Mucosa of rectum (tissue), 2 donors: ENCODE data around the gene CRB2.

Source experiments
- H3K27ac ChIP-seq, 2 donors: one replicate each; pipeline ENCODE4 v1.7.0; 2013; ENCODE audit warnings: inconsistent platforms in 2 of 2, low read depth in 2 of 2, low read length in 2 of 2
- H3K27me3 ChIP-seq, 2 donors: one replicate each; pipeline ENCODE4 v1.7.0; 2013; ENCODE audit warnings: low read length in 2 of 2; ENCODE audit not compliant: control insufficient read depth in 2 of 2, insufficient read depth in 2 of 2
- H3K36me3 ChIP-seq, 2 donors: one replicate each; pipeline ENCODE4 v1.7.0; 2013; ENCODE audit warnings: low read length in 2 of 2; ENCODE audit not compliant: control insufficient read depth in 2 of 2, insufficient read depth in 2 of 2
- H3K4me1 ChIP-seq, 2 donors: one replicate each; pipeline ENCODE4 v1.7.0; 2013; ENCODE audit warnings: low read length in 2 of 2, mild to moderate bottlenecking in 1 of 2; ENCODE audit not compliant: control insufficient read depth in 2 of 2, insufficient read depth in 2 of 2
- H3K4me3 ChIP-seq, 2 donors: one replicate each; pipeline ENCODE4 v1.7.0; 2013; ENCODE audit warnings: low read length in 2 of 2
- H3K9ac ChIP-seq, 2 donors: one replicate each; pipeline ENCODE4 v1.7.0; 2013; ENCODE audit warnings: low read length in 2 of 2, low read depth in 1 of 2, mild to moderate bottlenecking in 1 of 2
- H3K9me3 ChIP-seq, 2 donors: one replicate each; pipeline ENCODE4 v1.7.0; 2013; ENCODE audit warnings: low read length in 2 of 2; ENCODE audit not compliant: control insufficient read depth in 2 of 2
- donor health status: healthy.
- donor health status: Normal muscosa, but diverticular disease.

The CRB2 gene

GRCh38 chr9:123401879-123402513 lies 46.0 kb downstream of the CRB2 start:
- Histone ChIP-seq H3K4me3 (no peak overlapping the region), H3K4me1 (no peaks in the 10 kb centered on the region)

GRCh38 chr9:123402981-123403509 lies 47.0 kb downstream of the CRB2 start:
- peaks cover 0 to 6% of the 10 kb centered on the region in 2 donors for H3K36me3 ChIP-seq
- no peaks in the 10 kb centered on the region for H3K9me3 ChIP-seq

More at GRCh38 chr9:123401879-123402513, 46.0 kb downstream of the CRB2 start:
- H3K9me3 ChIP-seq, result no peaks in the 10 kb centered on the region
- H3K27me3 ChIP-seq, result no peaks in the 10 kb centered on the region
- H3K27ac ChIP-seq, result no peak overlapping the region
- peaks cover 0 to 6% of the 10 kb centered on the region in 2 donors for H3K36me3 ChIP-seq
- no peak overlapping the region for H3K9ac ChIP-seq

GRCh38 chr9:123406016-123406415 lies 50.0 kb downstream of the CRB2 start:
- H3K27me3 ChIP-seq, result no peaks in the 10 kb centered on the region
- H3K9me3 ChIP-seq, result no peaks in the 10 kb centered on the region
- H3K4me3 ChIP-seq, result no peak overlapping the region
- peaks cover 0 to 3% of the 10 kb centered on the region in 2 donors for H3K36me3 ChIP-seq
- no peak overlapping the region for H3K27ac ChIP-seq
- H3K4me1 ChIP-seq, result no peaks in the 10 kb centered on the region
- H3K9ac ChIP-seq, result no peak overlapping the region

More at GRCh38 chr9:123402981-123403509, 47.0 kb downstream of the CRB2 start:
- Histone ChIP-seq H3K27ac (no peak overlapping the region), H3K9ac (no peak overlapping the region), H3K4me1 (no peaks in the 10 kb centered on the region), H3K4me3 (no peak overlapping the region), H3K27me3 (no peaks in the 10 kb centered on the region)

GRCh38 chr9:123406691-123407216 lies 50.8 kb downstream of the CRB2 start:
- H3K4me3 ChIP-seq, result no peak overlapping the region
- no peak overlapping the region for H3K9ac ChIP-seq
- no peaks in the 10 kb centered on the region for H3K27me3 ChIP-seq
- no peak overlapping the region for H3K27ac ChIP-seq
- H3K36me3 ChIP-seq, result peaks cover 0 to 8% of the 10 kb centered on the region in 2 donors
- H3K9me3 ChIP-seq, result no peaks in the 10 kb centered on the region
- no peaks in the 10 kb centered on the region for H3K4me1 ChIP-seq

DNA sequence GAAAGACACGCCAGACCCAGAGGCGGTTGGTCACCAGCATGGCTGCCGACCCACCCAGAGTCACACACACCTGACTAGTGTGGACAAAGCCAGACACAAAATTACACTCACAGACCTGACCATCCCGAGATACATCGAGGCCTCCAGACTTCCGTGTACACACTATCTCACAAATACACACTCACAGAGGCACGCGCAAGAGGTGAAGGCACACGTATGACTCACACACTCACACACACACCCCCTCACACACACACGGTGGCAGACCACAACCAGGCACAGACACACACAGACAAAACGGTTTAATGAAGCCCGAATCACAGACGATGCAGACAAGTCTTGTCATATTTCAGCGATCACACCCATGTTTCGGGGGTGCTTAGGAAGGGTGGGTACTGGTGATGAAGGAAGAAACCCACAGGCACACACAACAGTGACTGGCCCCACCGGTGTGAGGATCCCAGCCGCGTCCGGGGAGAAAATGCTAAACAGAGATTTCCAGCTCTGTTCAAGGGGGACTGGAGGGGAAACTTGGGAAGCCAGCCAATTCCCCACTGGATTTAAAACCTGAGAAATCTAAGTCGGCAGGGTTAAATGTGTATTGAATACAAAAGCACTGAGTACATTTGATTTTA lies 51.3 kb downstream of the CRB2 start:
- Histone ChIP-seq H3K4me1 (no peaks in the 10 kb centered on the region), H3K9ac (no peak overlapping the region), H3K36me3 (peaks cover 0 to 8% of the 10 kb centered on the region in 2 donors), H3K9me3 (no peaks in the 10 kb centered on the region), H3K27me3 (no peaks in the 10 kb centered on the region), H3K27ac (no peak overlapping the region), H3K4me3 (no peak overlapping the region)

GRCh38 chr9:123408313-123409262 lies 52.6 kb downstream of the CRB2 start:
- no peak overlapping the region for H3K9ac ChIP-seq
- no peaks in the 10 kb centered on the region for H3K27me3 ChIP-seq
- no peak overlapping the region for H3K27ac ChIP-seq
- no peak overlapping the region for H3K4me3 ChIP-seq
- H3K4me1 ChIP-seq, result no peaks in the 10 kb centered on the region
- H3K36me3 ChIP-seq, result peaks cover 0 to 5% of the 10 kb centered on the region in 2 donors
- no peaks in the 10 kb centered on the region for H3K9me3 ChIP-seq

DNA sequence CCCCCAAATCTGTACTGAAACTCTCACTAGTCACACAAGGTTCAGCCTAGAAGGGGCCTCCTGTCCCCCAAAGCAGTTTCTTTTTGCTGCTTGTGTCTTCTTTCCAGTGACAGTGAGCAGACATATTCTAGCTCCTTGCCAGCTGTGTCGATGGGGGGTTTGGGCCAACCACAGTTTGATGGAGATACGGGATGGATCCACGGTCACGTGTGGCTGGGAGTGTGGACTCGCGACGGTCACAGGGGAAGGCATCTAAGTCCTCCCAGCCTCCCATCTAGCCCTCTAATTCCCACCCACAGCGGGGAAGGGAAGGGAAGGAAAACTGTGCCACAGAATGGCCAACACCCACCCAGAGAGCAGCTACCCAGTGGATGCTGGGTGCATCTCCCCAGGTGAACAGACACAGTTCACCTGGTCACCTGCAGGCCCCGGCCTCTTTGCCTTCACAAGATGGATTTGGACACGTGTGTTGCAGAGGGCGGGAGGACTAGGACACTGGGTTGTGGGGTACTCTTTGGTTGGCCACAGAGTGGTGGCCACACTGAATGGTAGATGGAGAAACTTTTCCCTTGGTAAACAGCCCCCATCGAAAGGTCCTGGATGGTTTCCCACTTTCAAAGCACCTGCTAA lies 54.4 kb downstream of the CRB2 start:
- Histone ChIP-seq H3K4me3 (no peak overlapping the region), H3K27me3 (no peaks in the 10 kb centered on the region), H3K27ac (no peak overlapping the region), H3K9ac (no peak overlapping the region), H3K36me3 (peaks cover 0 to 5% of the 10 kb centered on the region in 2 donors), H3K9me3 (no peaks in the 10 kb centered on the region), H3K4me1 (no peaks in the 10 kb centered on the region)

DNA sequence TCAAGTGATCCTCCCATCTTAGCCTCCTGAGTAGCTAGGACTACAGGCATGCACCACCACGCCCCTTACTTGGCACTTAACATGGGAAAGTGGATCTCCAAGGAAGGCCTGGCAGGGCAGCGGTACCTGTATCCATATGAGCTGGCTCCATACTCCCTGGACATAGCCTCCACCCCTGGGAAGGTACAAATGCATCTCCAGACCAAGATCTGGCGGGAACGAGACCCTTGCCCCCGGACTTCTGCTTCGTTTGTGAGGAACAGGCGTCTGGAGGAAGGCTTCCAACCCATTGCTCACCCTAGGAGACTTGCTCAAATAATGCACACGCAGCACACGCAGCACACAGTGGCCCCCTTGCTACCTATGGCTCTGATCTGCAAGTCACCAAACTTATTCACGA lies 55.2 kb downstream of the CRB2 start:
- H3K9me3 ChIP-seq, result no peaks in the 10 kb centered on the region
- H3K9ac ChIP-seq, result no peak overlapping the region
- no peak overlapping the region for H3K27ac ChIP-seq
- peaks cover 2 to 5% of the 10 kb centered on the region in 2 donors for H3K36me3 ChIP-seq
- H3K4me1 ChIP-seq, result no peaks in the 10 kb centered on the region
- H3K4me3 ChIP-seq, result no peak overlapping the region
- no peaks in the 10 kb centered on the region for H3K27me3 ChIP-seq

DNA sequence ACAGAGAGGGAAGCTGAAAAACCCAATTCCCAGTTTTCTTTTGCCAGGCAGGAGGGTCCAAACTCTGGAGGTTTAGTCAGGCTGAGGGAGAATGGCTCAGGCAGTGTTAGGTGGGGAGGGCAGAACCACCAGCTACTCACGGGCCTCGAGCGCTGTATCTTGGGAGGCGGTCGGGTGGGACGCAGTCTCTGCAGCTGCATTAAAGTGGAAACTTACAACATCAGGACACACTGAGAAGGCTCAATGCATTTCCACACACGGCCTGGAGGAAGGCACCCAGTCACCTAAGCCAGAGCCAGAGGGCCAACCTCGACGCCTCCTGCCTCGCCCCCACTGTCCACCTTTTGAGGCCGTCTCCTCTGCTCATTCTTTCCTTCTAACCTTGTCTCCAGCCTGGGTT lies 55.6 kb downstream of the CRB2 start:
- Histone ChIP-seq H3K4me3 (no peak overlapping the region), H3K4me1 (no peaks in the 10 kb centered on the region), H3K9ac (no peak overlapping the region), H3K36me3 (peaks cover 3 to 5% of the 10 kb centered on the region in 2 donors), H3K27ac (no peak overlapping the region), H3K9me3 (no peaks in the 10 kb centered on the region), H3K27me3 (no peaks in the 10 kb centered on the region)
